ENCODE results near the gene SVIL. TPM values are rescaled to one million over a fixed set of nuclear protein-coding genes. Genes with fewer than 3 reads are reported as not detected.

The SVIL gene, protein sequence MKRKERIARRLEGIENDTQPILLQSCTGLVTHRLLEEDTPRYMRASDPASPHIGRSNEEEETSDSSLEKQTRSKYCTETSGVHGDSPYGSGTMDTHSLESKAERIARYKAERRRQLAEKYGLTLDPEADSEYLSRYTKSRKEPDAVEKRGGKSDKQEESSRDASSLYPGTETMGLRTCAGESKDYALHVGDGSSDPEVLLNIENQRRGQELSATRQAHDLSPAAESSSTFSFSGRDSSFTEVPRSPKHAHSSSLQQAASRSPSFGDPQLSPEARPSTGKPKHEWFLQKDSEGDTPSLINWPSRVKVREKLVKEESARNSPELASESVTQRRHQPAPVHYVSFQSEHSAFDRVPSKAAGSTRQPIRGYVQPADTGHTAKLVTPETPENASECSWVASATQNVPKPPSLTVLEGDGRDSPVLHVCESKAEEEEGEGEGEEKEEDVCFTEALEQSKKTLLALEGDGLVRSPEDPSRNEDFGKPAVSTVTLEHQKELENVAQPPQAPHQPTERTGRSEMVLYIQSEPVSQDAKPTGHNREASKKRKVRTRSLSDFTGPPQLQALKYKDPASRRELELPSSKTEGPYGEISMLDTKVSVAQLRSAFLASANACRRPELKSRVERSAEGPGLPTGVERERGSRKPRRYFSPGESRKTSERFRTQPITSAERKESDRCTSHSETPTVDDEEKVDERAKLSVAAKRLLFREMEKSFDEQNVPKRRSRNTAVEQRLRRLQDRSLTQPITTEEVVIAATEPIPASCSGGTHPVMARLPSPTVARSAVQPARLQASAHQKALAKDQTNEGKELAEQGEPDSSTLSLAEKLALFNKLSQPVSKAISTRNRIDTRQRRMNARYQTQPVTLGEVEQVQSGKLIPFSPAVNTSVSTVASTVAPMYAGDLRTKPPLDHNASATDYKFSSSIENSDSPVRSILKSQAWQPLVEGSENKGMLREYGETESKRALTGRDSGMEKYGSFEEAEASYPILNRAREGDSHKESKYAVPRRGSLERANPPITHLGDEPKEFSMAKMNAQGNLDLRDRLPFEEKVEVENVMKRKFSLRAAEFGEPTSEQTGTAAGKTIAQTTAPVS (N-terminal part only)
- 257 and 258 TPM in 2 replicates for total RNA-seq
- long read RNA-seq, partial matches to known transcripts: 119 of 154 reads
- long read RNA-seq, other reads (novel, unspliced or antisense): 35 of 154 reads

DNA sequence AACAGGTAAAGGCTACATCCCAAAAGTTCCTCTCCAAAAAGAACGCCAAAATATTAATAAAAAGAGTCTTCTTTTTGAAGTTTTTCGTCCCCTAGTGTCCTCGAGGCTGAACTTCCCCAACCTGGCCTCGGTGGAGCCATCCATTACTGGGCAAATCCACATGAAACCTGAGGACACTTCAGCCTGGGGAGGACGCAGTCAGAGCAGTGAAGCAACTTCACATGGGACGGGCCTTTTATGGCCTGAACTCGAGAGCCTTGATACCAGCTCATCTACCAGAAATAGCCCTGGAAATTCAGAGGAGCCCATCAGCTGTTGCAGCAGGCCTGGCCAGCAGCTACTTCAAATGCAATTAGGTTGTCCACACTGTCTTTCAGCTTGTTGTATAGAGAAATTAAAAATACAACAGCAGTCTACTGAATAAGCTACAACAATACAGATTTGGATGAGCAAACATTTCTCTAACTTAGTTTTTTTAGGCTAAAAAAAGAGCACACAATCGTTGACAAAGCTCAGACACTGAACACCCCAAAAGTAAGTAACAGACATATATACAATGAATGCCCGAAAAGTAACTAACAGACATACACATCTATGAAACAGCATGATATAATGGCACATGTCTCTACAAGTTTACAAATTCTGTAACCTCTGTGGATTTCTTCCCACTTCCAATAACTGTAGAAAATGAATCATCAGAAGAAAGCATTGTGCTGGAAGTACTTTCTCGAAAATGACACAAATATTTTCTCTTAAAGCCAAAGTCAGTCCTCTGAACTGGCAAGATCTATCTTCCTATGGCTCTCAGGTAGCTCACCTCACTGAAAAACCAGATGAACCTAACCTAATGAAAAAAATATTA is at the start of gene SVIL:
Gene SVIL, minus strand, starts transcription at position 208 of the 862 bp plus-strand sequence. CDS start 79,913 bp downstream, outside the sequence.
- H3K36me3 Mint-ChIP-seq (ENCODE audit: unreplicated experiment): peaks cover 21% of the 10 kb centered on the region
- H3K27me3 Mint-ChIP-seq (ENCODE audit: unreplicated experiment): no peaks in the 10 kb centered on the region
- peak within 1 kb of the TSS; percentile 36 for H3K4me3 Mint-ChIP-seq (ENCODE audit: unreplicated experiment)
- no peak for DNase-seq (ENCODE audit: extremely low spot score, unreplicated experiment)
- H3K4me1 Mint-ChIP-seq (ENCODE audit: unreplicated experiment): peaks cover 63% of the 10 kb centered on the region
- TF ChIP-seq, protein P1, sequence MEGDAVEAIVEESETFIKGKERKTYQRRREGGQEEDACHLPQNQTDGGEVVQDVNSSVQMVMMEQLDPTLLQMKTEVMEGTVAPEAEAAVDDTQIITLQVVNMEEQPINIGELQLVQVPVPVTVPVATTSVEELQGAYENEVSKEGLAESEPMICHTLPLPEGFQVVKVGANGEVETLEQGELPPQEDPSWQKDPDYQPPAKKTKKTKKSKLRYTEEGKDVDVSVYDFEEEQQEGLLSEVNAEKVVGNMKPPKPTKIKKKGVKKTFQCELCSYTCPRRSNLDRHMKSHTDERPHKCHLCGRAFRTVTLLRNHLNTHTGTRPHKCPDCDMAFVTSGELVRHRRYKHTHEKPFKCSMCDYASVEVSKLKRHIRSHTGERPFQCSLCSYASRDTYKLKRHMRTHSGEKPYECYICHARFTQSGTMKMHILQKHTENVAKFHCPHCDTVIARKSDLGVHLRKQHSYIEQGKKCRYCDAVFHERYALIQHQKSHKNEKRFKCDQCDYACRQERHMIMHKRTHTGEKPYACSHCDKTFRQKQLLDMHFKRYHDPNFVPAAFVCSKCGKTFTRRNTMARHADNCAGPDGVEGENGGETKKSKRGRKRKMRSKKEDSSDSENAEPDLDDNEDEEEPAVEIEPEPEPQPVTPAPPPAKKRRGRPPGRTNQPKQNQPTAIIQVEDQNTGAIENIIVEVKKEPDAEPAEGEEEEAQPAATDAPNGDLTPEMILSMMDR (IDR thresholded peaks at IDR 0.05): no peak
- H3K9me3 Mint-ChIP-seq (ENCODE audit: unreplicated experiment): no peaks in the 10 kb centered on the region
- H3K27ac Mint-ChIP-seq (ENCODE audit: unreplicated experiment): peak within 1 kb of the TSS; percentile 93

DNA sequence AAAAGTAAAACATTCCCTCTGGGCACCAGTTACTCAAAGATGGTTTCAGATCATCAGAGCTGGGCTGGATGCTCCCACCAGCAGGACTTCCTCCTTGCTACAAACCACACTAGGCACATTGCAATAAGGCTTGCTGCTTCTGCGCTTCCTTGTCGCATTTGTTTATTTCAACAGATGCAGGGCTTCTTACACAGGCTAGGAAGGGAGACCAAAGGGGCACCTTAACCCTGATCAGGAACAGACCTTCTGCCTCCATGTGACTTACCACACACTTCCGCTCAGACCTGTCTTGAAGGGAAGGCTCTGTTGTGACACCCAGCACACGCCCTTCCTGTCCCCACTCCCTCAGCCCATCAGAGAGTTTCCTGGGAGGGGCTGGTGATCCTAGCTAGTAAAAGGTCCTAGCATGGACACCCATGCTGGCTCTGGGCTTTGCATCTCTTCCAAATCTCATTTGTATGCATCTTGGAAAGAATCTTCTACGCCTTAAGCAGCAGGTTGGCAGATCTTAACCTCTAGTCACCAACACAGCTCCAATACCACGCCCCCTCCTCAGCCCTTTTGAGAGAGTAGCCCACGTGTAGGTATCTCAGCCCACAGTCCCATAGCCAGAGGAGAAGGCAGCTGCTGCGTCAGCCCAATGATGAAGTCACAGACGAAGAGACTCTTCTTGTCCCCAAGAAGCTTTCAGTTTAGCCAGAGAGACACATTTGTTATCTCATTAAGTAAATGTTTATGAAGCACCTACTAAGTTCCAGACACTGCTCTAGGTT is 47.1 kb upstream of the SVIL start:
- H3K4me1 Mint-ChIP-seq (ENCODE audit: unreplicated experiment): peaks cover 3% of the 10 kb centered on the region
- H3K4me3 Mint-ChIP-seq (ENCODE audit: unreplicated experiment): no peak overlapping the region
- no peaks in the 10 kb centered on the region for H3K27me3 Mint-ChIP-seq (ENCODE audit: unreplicated experiment)
- no peak overlapping the region for H3K27ac Mint-ChIP-seq (ENCODE audit: unreplicated experiment)
- DNase-seq (ENCODE audit: extremely low spot score, unreplicated experiment): no peak
- peaks cover 68% of the 10 kb centered on the region for H3K36me3 Mint-ChIP-seq (ENCODE audit: unreplicated experiment)
- TF ChIP-seq, protein P1 (IDR thresholded peaks at IDR 0.05): no peak
- H3K9me3 Mint-ChIP-seq (ENCODE audit: unreplicated experiment): no peaks in the 10 kb centered on the region

DNA sequence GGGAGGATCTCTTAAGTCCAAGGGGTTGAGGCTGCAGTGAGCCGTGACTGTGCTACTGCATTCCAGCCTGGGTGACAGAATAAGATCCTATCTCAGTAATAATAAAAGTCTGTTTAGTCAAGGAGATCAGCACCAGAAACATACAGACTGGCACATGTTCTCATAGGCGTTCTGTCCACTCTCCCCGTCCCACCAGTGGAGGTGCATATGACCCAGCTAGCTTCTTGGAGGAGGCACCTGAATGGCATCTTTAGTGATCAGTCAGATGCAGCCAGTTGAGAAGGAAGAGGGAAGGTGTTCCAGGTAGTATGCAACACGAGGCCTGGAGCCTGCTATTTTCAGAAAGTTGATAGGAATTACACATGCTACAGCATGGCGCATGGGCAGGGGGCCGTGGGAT is 45.3 kb upstream of the SVIL start:
- no peak for DNase-seq (ENCODE audit: extremely low spot score, unreplicated experiment)
- no peak overlapping the region for H3K4me3 Mint-ChIP-seq (ENCODE audit: unreplicated experiment)
- H3K27ac Mint-ChIP-seq (ENCODE audit: unreplicated experiment): no peak overlapping the region
- H3K9me3 Mint-ChIP-seq (ENCODE audit: unreplicated experiment): peaks cover 9% of the 10 kb centered on the region
- H3K27me3 Mint-ChIP-seq (ENCODE audit: unreplicated experiment): no peaks in the 10 kb centered on the region
- TF ChIP-seq, protein P1 (IDR thresholded peaks at IDR 0.05): no peak
- H3K36me3 Mint-ChIP-seq (ENCODE audit: unreplicated experiment): peaks cover 66% of the 10 kb centered on the region
- H3K4me1 Mint-ChIP-seq (ENCODE audit: unreplicated experiment): no peaks in the 10 kb centered on the region

DNA sequence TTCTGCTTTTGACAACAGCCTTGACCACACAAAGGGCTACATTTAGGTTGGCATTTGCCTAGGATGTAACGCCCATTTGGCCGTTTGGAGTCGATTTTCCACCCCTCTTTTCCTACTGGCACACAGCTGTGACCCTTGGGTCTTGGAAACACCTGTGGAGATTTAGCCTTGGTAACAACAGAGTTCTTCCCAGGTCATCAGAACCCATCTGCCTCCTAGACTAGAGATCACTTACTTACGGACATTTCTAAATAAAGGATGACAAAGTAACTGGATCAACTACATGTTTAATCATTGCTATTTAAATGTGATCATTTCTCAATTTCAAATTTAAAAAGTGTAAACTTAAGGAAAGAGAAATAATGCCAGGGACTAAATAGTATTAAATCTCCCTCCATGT is 42.0 kb upstream of the SVIL start:
- Mint-ChIP-seq H3K27me3 (ENCODE audit: unreplicated experiment) (no peaks in the 10 kb centered on the region), H3K4me1 (ENCODE audit: unreplicated experiment) (peaks cover 3% of the 10 kb centered on the region), H3K9me3 (ENCODE audit: unreplicated experiment) (peaks cover 9% of the 10 kb centered on the region), H3K4me3 (ENCODE audit: unreplicated experiment) (no peak overlapping the region), H3K36me3 (ENCODE audit: unreplicated experiment) (peaks cover 51% of the 10 kb centered on the region), H3K27ac (ENCODE audit: unreplicated experiment) (no peak overlapping the region)
- TF ChIP-seq, protein P1 (IDR thresholded peaks at IDR 0.05): no peak
- no peak for DNase-seq (ENCODE audit: extremely low spot score, unreplicated experiment)
